AG10803 (cell line): ENCODE data around the gene IMPG2.

Source experiments
- DNase-seq: peaks from one replicate; pipeline ENCODE4 v3.0.0; 2010; ENCODE audit warnings: low read depth
- H3K4me3 ChIP-seq: 2 replicates; pipeline ENCODE4 v1.5.1; 2011; ENCODE audit warnings: mild to moderate bottlenecking, low read length, control low read depth
- TF ChIP-seq, protein P1 (sequence below): conservative IDR thresholded peaks from 2 replicates; pipeline ENCODE4 v1.5.1; 2011; ENCODE audit warnings: mild to moderate bottlenecking, low read length, control low read depth, inconsistent platforms

The IMPG2 gene

DNA sequence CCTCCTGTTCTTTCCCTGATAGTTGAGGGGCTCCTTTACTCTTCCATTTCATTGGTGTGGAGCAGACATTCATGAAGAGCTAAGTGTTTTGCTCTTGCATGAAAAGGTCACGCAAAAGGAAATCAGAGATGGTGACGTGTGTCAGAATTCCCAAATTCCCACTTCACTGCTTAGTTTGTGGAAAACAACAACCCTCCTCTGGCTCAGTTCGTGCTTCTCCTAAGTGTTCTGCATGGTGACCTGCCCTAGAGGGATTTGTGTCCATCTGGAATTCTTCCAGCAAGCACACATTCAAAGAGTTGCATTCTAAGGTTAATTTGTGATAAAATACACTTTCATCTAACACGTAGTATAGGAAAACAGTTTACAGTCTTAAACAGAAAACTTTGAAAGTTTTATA is 95.6 kb downstream of the IMPG2 start:
- H3K4me3 ChIP-seq, result no peak overlapping the region
- TF ChIP-seq, protein P1, sequence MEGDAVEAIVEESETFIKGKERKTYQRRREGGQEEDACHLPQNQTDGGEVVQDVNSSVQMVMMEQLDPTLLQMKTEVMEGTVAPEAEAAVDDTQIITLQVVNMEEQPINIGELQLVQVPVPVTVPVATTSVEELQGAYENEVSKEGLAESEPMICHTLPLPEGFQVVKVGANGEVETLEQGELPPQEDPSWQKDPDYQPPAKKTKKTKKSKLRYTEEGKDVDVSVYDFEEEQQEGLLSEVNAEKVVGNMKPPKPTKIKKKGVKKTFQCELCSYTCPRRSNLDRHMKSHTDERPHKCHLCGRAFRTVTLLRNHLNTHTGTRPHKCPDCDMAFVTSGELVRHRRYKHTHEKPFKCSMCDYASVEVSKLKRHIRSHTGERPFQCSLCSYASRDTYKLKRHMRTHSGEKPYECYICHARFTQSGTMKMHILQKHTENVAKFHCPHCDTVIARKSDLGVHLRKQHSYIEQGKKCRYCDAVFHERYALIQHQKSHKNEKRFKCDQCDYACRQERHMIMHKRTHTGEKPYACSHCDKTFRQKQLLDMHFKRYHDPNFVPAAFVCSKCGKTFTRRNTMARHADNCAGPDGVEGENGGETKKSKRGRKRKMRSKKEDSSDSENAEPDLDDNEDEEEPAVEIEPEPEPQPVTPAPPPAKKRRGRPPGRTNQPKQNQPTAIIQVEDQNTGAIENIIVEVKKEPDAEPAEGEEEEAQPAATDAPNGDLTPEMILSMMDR, result no peak
- DNase-seq, result no peak

DNA sequence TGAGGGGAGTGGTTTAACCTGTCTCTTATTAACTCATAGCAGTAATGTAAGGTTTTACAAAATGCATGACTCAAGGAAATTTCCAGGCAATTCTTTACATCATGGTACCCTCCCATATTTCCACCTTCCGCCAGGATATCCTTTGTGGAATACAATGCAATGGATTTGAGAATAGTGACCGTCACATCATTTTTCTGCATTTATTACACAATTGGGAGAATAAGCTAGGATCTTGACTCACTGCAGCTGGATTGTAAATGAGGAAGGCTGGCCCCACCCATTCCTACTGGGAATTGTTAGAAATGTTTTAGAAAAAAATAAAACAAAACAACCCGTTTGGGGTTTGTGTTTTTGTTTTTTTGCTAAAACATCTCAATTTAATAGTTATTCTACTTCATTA is 97.4 kb downstream of the IMPG2 start:
- no peak for DNase-seq
- no peak overlapping the region for H3K4me3 ChIP-seq
- TF ChIP-seq, protein P1, result no peak

DNA sequence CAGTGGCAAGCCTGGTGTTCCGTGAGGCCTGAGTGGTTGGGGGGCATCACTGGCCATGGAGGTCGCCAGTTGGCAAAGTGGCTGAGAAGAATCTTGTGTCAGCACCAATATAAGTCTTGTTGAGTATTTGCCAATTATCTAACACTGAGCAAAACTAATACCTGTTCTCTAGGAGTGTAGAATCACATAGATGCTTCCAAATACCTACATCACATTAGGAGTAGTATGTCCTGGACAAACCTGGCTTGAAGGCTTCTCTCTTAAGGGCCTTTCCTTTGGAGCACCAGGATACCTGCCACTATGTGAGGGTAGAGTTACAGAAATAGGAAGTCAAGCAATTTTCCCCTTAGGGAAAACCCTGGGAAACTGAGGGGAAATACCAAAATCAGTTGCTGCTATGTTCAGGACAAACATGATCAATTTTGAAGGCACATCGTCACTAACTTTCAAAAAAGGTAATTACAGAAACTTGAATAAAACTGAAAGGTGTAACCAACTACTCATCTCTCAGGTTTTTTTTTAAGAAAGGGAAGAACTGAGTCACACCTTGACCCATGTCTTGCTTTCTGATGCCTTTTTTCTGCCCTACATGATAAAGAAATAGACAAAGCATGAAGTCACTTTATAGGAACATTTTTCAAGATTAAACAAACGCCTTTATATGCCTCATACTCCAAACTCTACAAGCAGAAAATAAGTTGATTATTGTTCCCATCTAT is 100.4 kb downstream of the IMPG2 start:
- no peak for DNase-seq
- TF ChIP-seq, protein P1, result no peak
- H3K4me3 ChIP-seq, result no peak overlapping the region

DNA sequence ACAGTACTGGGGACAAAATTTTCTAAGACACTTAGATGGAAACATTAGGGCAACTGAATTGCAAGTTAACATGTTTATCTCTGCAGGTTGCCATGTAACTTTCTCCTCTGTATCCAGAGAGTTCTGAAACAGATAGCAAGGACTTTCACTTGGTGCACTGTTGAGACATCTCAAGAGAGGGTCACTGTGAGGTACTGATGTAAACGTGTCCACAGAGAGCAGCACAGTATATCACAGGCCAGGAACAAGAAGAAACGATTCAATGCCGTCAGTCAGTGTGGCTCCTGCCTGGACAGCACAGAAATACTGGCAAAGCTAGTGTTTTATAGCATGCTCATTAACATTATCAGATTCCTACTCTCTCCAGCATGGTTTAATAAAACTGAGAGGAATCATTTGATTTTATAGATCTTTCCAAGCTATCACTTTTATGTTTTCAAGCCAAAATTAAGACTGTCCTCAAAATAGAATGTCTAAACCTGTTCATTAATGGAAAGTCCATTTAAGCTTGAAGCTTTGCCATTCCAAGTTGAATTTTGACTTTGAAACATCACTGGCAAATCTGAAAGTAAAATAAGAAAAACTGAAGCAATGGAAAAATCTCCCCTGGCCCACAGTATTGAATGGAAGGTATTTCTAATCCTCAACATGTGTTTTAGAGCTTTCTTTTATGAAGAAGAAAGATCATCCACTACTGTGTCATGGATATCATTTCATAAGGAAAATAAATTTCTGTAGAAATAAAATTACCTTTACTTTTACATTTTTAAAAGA is 102.7 kb downstream of the IMPG2 start:
- TF ChIP-seq, protein P1, result no peak
- H3K4me3 ChIP-seq, result no peak overlapping the region
- DNase-seq, result no peak

DNA sequence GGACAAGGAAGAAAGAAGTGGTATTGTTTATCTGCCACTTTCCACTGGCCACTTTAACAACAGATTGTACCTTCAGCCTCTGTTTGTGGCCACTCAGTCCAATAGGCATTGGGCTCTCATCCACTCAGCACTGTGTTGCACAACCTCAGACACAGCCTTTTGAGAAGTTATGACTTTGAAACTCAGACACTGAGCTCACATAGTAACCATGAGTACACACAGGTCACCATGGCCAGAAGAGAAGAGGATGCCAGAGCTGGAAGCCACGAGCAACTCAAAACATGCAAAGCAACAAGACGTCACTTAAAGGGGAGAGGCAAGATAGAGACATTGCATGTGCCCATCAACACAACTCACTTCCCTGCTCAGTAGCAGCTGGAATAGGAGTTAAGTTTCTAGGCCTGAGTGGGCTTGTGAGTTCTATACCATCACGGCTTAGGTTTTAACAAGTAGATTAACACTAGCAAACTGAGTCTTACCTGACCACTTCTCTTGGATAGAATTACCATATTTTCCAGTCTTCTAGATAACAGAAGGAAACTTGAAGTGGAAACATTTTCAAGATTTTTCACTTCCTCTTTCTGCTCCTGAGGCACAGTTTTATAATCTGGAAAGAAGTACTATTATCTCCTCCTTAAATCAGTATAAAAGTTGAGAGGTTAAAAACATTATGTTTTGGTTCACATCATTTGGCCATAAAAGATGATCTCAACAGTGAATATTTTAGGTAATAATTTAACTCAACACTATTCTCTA is 103.5 kb downstream of the IMPG2 start:
- DNase-seq, result peak; percentile 85
- TF ChIP-seq, protein P1, result no peak
- H3K4me3 ChIP-seq, result no peak overlapping the region

DNA sequence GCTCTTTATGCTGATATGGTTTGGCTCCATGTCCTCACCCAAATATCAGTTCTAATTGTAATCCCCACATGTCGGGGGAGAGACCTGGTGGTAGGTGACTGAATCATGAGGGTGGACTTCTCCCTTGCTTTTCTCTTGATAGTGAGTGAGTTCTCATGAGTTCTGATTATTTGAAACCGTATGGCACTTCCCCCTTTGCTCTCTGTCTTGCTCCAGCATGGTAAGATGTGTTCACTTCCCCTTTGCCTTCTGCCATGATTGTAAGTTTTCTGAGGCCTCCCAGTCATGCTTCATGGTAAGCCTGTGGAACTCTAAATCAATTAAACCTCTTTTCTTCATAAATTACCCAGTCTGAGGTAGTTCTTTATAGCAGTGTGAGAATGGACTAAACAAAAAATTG is 107.6 kb downstream of the IMPG2 start:
- TF ChIP-seq, protein P1, result no peak
- no peak for DNase-seq
- no peak overlapping the region for H3K4me3 ChIP-seq
